H9 (cell line): ENCODE results near the gene PRR20A. TPM values are rescaled to one million over a fixed set of nuclear protein-coding genes. Genes with fewer than 3 reads are reported as not detected.
"Not testable (repeated sequence)": the region's sequence is repeated elsewhere in the genome, so short reads cannot be mapped to it uniquely, and the experiment has no call there.

Source experiments
- DNase-seq: peaks from one replicate; pipeline ENCODE4 v3.0.0-alpha.2; 2017
- H2AFZ ChIP-seq: one replicate; pipeline ENCODE4 v1.6.1; 2013; ENCODE audit warnings: mild to moderate bottlenecking, low read length, control low read depth, moderate library complexity
- H2AK5ac ChIP-seq: 2 replicates; pipeline ENCODE4 v1.6.1; 2013; ENCODE audit warnings: low read length, control low read depth, mixed read lengths; ENCODE audit not compliant: insufficient read length
- H2BK120ac ChIP-seq: one replicate; pipeline ENCODE4 v1.6.1; 2013; ENCODE audit warnings: low read depth, mild to moderate bottlenecking, low read length, control low read depth, inconsistent platforms; ENCODE audit not compliant: poor library complexity, severe bottlenecking
- H2BK12ac ChIP-seq: 2 replicates; pipeline ENCODE4 v1.6.1; 2013; ENCODE audit warnings: low read length, control low read depth, mixed read lengths, low read depth; ENCODE audit not compliant: insufficient read length
- H2BK15ac ChIP-seq: 2 replicates; pipeline ENCODE4 v1.6.1; 2013; ENCODE audit warnings: low read depth, low read length, control low read depth
- H2BK20ac ChIP-seq: one replicate; pipeline ENCODE4 v1.6.1; 2013; ENCODE audit warnings: low read depth, mild to moderate bottlenecking, low read length, control low read depth, inconsistent platforms; ENCODE audit not compliant: poor library complexity, severe bottlenecking
- H2BK5ac ChIP-seq: 2 replicates; pipeline ENCODE4 v1.6.1; 2013; ENCODE audit warnings: low read length, control low read depth, mixed read lengths; ENCODE audit not compliant: insufficient read length
- H3K14ac ChIP-seq: 2 replicates; pipeline ENCODE4 v1.6.1; 2013; ENCODE audit warnings: low read length, control low read depth; ENCODE audit not compliant: insufficient read depth
- H3K18ac ChIP-seq: 2 replicates; pipeline ENCODE4 v1.6.1; 2013; ENCODE audit warnings: low read depth, mild to moderate bottlenecking, mixed read lengths, low read length, control low read depth; ENCODE audit not compliant: insufficient read length
- H3K23ac ChIP-seq: 2 replicates; pipeline ENCODE4 v1.6.1; 2013; ENCODE audit warnings: low read length, control low read depth, mixed read lengths, low read depth; ENCODE audit not compliant: insufficient read length
- H3K23me2 ChIP-seq: 2 replicates; pipeline ENCODE4 v1.6.1; 2013; ENCODE audit warnings: low read depth, mild to moderate bottlenecking, mixed read lengths, low read length, control low read depth; ENCODE audit not compliant: insufficient read length, poor library complexity, severe bottlenecking
- H3K27ac ChIP-seq: 2 replicates; pipeline ENCODE4 v1.5.1; 2013; ENCODE audit warnings: low read length, control low read depth, mixed read lengths, low read depth; ENCODE audit not compliant: insufficient read length
- H3K27me3 ChIP-seq: 2 replicates; pipeline ENCODE4 v1.6.1; 2013; ENCODE audit warnings: low read length, control low read depth, inconsistent platforms; ENCODE audit not compliant: insufficient read depth
- H3K4ac ChIP-seq: 2 replicates; pipeline ENCODE4 v1.6.1; 2013; ENCODE audit warnings: low read depth, mild to moderate bottlenecking, control low read depth, inconsistent platforms, low read length, moderate library complexity
- H3K4me1 ChIP-seq: 2 replicates; pipeline ENCODE4 v1.6.1; 2013; ENCODE audit warnings: low read length, control low read depth, inconsistent platforms; ENCODE audit not compliant: insufficient read depth
- H3K4me2 ChIP-seq: 2 replicates; pipeline ENCODE4 v1.6.1; 2013; ENCODE audit warnings: low read length, control low read depth, mixed read lengths; ENCODE audit not compliant: insufficient read length, insufficient read depth
- H3K56ac ChIP-seq: 2 replicates; pipeline ENCODE4 v1.6.1; 2013; ENCODE audit warnings: low read depth, mild to moderate bottlenecking, mixed read lengths, low read length, control low read depth; ENCODE audit not compliant: insufficient read length
- H3K79me1 ChIP-seq: 2 replicates; pipeline ENCODE4 v1.6.1; 2013; ENCODE audit warnings: low read depth, mild to moderate bottlenecking, moderate library complexity, low read length, control low read depth, inconsistent platforms; ENCODE audit not compliant: insufficient read depth, poor library complexity, severe bottlenecking
- H3K79me2 ChIP-seq: 2 replicates; pipeline ENCODE4 v1.6.1; 2013; ENCODE audit warnings: low read length, control low read depth, inconsistent platforms; ENCODE audit not compliant: insufficient read depth
- H3K9ac ChIP-seq: 2 replicates; pipeline ENCODE4 v1.6.1; 2013; ENCODE audit warnings: low read length, control low read depth, mixed read lengths; ENCODE audit not compliant: insufficient read length; ENCODE audit errors: extremely low read depth
- H3K9me3 ChIP-seq: one replicate; pipeline ENCODE4 v1.6.1; 2013; ENCODE audit warnings: low read depth, low read length, inconsistent platforms; ENCODE audit not compliant: control insufficient read depth
- H3T11ph ChIP-seq: one replicate; pipeline ENCODE4 v1.6.1; 2013; ENCODE audit warnings: mild to moderate bottlenecking, low read length, control low read depth, inconsistent platforms
- H4K20me1 ChIP-seq: one replicate; pipeline ENCODE4 v1.6.1; 2013; ENCODE audit not compliant: control insufficient read depth, insufficient read length, insufficient read depth
- H4K5ac ChIP-seq: 2 replicates; pipeline ENCODE4 v1.6.1; 2013; ENCODE audit warnings: low read depth, mild to moderate bottlenecking, mixed read lengths, low read length, control low read depth; ENCODE audit not compliant: insufficient read length
- H4K8ac ChIP-seq: replicated peaks from 2 replicates; pipeline ENCODE4 v1.6.1; 2013; ENCODE audit warnings: low read length, control low read depth, mixed read lengths, low read depth; ENCODE audit not compliant: insufficient read length
- H4K91ac ChIP-seq: 2 replicates; pipeline ENCODE4 v1.6.1; 2013; ENCODE audit warnings: low read depth, mild to moderate bottlenecking, moderate library complexity, mixed read lengths, low read length, control low read depth; ENCODE audit not compliant: insufficient read length
- H3K27ac Mint-ChIP-seq, 3 experiments: 2 replicates in 2 of 3; 3 replicates in 1 of 3; pipeline ENCODE4 v1.8.0; 2020 to 2021; ENCODE audit warnings: mixed read lengths in 3 of 3, mild to moderate bottlenecking in 1 of 3, moderate library complexity in 1 of 3
- H3K27me3 Mint-ChIP-seq: 2 replicates; pipeline ENCODE4 v1.8.0; 2021; ENCODE audit warnings: low read depth, mild to moderate bottlenecking, moderate library complexity, mixed read lengths
- H3K36me3 Mint-ChIP-seq, 3 experiments: 2 replicates in 2 of 3; 3 replicates in 1 of 3; pipeline ENCODE4 v1.8.0; 2020 to 2021; ENCODE audit warnings: low read depth in 3 of 3, mixed read lengths in 3 of 3; ENCODE audit not compliant: insufficient read depth in 1 of 3
- H3K4me1 Mint-ChIP-seq, 2 experiments: 2 replicates each; pipeline ENCODE4 v1.8.0; 2020; ENCODE audit warnings: mixed read lengths in 2 of 2
- H3K4me3 Mint-ChIP-seq, 2 experiments: 2 replicates in 1 of 2; 3 replicates in 1 of 2; pipeline ENCODE4 v1.8.0; 2020 to 2021; ENCODE audit warnings: mild to moderate bottlenecking in 2 of 2, mixed read lengths in 2 of 2, moderate library complexity in 1 of 2
- H3K9me3 Mint-ChIP-seq, 2 experiments: 2 replicates in 1 of 2; 3 replicates in 1 of 2; pipeline ENCODE4 v1.8.0; 2020; ENCODE audit warnings: mild to moderate bottlenecking in 2 of 2, mixed read lengths in 2 of 2, moderate library complexity in 1 of 2
- CTCF ChIP-seq: fragments of 200-600 bp; sonication (generic); conservative IDR thresholded peaks from 3 replicates; pipeline ENCODE4 v1.8.0; 2021; ENCODE audit warnings: antibody characterized with exemption, mild to moderate bottlenecking
- WGBS: extraction: QIAGEN DNeasy Blood & Tissue Kit; methylation state at CpG from one replicate; pipeline ENCODE4 v1.1.7; 2013; ENCODE audit warnings: missing lambda C conversion rate, low lambda C conversion rate, mixed read lengths; ENCODE audit not compliant: insufficient read length; ENCODE audit errors: extremely low coverage; 5-methylcytosine and 5-hydroxymethylcytosine counted together
- total RNA-seq: library from RNA; stranded (reverse); gene quantifications from 2 replicates; pipeline ENCODE4 v1.2.1, GENCODE V29; 2021

PRR20A gene
- total RNA-seq, 1 experiment from 2014 or later, result not detected

- Histone ChIP-seq H2BK5ac (no peak overlapping the region), H2AK5ac (no peak overlapping the region), H3K56ac (no peak overlapping the region), H2BK120ac (no peak overlapping the region), H3K9ac (no peak overlapping the region), H2BK20ac (no peak overlapping the region), H3K27ac (no peak overlapping the region), H2BK15ac (no peak overlapping the region), H2BK12ac (no peak overlapping the region), H3K23me2 (no peaks in the 10 kb centered on the region), H3T11ph (no peak overlapping the region), H3K23ac (no peak overlapping the region), H3K9me3 (no peaks in the 10 kb centered on the region), H4K20me1 (no peaks in the 10 kb centered on the region), H2AFZ (no peak overlapping the region), H3K4ac (no peak overlapping the region), H3K27me3 (no peaks in the 10 kb centered on the region), H3K18ac (no peak overlapping the region), H3K4me1 (no peaks in the 10 kb centered on the region), H4K91ac (no peak overlapping the region), H3K79me1 (no peaks in the 10 kb centered on the region), H3K79me2 (no peaks in the 10 kb centered on the region), H3K4me2 (no peak overlapping the region), H4K8ac (no peak overlapping the region), H4K5ac (no peak overlapping the region), H3K14ac (no peak overlapping the region)
- Mint-ChIP-seq H3K9me3 (0 out of 5 replicates have a peak, but pooled peaks cover 0 to 2% of the 10 kb centered on the region in 2 experiments), H3K27me3 (no peaks in the 10 kb centered on the region), H3K36me3 (no peaks in the 10 kb centered on the region; a peak in 1 of 7 replicates), H3K27ac (no peak overlapping the region), H3K4me1 (no peaks in the 10 kb centered on the region), H3K4me3 (no peak overlapping the region)
- no CpG with 5 or more reads among the region's 5 CpGs for WGBS
- no peak for DNase-seq
- no peak for TF ChIP-seq CTCF
These were observed 1.7 kb upstream of the PRR20A start for GRCh38 chr13:57138988-57139387.

GRCh38 chr13:57139781-57140180 lies 937 bp upstream of the PRR20A start:
- not testable (repeated sequence) for H4K5ac ChIP-seq, H2BK12ac ChIP-seq, H3K27me3 Mint-ChIP-seq, H3K9ac ChIP-seq, H3K18ac ChIP-seq, H3K4me1 ChIP-seq, H3K4me1 Mint-ChIP-seq, H2BK120ac ChIP-seq, DNase-seq, H3K9me3 Mint-ChIP-seq, H2BK15ac ChIP-seq, H3K79me2 ChIP-seq, H3K4me2 ChIP-seq, H4K20me1 ChIP-seq, H3K23me2 ChIP-seq, H3K79me1 ChIP-seq, H3K14ac ChIP-seq, H3K4me3 Mint-ChIP-seq, H3T11ph ChIP-seq, H4K91ac ChIP-seq, H3K9me3 ChIP-seq, H3K36me3 Mint-ChIP-seq, H3K27me3 ChIP-seq, H2AFZ ChIP-seq, H3K27ac ChIP-seq, H2BK20ac ChIP-seq, H3K4ac ChIP-seq, H3K23ac ChIP-seq, H3K56ac ChIP-seq, H3K27ac Mint-ChIP-seq, H2BK5ac ChIP-seq, H2AK5ac ChIP-seq, H4K8ac ChIP-seq
- no CpG with 5 or more reads among the region's 18 CpGs for WGBS
